Stimulated activated memory B cell treated with anti-CD40 and anti-IgM and Interleukin-4, amounts not matched to agents 10 μg/mL and 1 μg/mL and 100 μg/mL, for 72 hours (primary cell): ENCODE results near the gene RAB17.
A peak's percentile ranks its signal among the peaks of the same experiment; 100 is the strongest.

ENCODE experiments used
- ATAC-seq: fragments of 150-1000 bp; cut with Tn5 transposase; 2 replicates; pipeline ENCODE4 v1.10.0; 2021
- H3K27ac Mint-ChIP-seq: one replicate; pipeline ENCODE4 v1.8.0; 2022; ENCODE audit warnings: mild to moderate bottlenecking, mixed read lengths
- H3K27me3 Mint-ChIP-seq: one replicate; pipeline ENCODE4 v1.8.0; 2022; ENCODE audit warnings: mixed read lengths
- H3K36me3 Mint-ChIP-seq: one replicate; pipeline ENCODE4 v1.8.0; 2022; ENCODE audit warnings: mixed read lengths
- H3K4me1 Mint-ChIP-seq: one replicate; pipeline ENCODE4 v1.8.0; 2022; ENCODE audit warnings: mixed read lengths
- H3K4me3 Mint-ChIP-seq: one replicate; pipeline ENCODE4 v1.8.0; 2022; ENCODE audit warnings: mild to moderate bottlenecking, moderate library complexity, mixed read lengths
- H3K9me3 Mint-ChIP-seq: one replicate; pipeline ENCODE4 v1.8.0; 2022; ENCODE audit warnings: mixed read lengths

The RAB17 gene

DNA sequence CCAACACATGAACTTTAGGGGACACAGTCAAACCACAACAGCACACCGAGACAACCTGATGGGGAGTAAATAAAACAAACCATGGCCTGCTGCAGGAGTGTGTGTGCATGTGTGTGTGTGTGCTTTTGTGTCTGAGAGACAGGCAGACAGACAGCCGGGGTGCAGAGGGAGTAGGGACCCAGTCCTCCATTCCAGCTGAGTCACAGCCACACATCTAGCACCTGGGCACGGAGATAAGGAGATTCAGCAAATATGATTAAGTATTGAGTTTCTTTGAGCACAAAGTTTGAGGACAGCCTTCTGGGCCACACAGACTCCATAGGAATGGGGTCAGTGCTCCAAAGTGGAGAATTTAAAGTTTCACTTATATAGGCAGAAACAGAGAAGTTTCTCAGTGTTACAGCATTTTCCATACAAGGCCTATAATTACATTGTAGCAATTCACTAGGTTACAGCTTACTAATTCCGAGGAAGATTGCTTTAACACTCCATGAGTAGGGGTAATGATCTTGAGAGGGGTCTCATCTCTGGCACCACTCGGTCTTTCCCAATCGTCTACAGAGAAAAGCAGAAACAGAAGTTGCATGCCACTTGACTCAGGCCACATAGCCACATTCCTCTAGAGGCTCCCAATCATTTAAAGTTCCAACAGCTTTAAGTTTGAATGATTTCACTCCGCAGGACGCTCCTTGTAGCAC is 55.0 kb downstream of the RAB17 start:
- peaks cover 12% of the 10 kb centered on the region for H3K4me1 Mint-ChIP-seq
- H3K9me3 Mint-ChIP-seq = no peaks in the 10 kb centered on the region
- peaks cover 28% of the 10 kb centered on the region for H3K27me3 Mint-ChIP-seq
- H3K27ac Mint-ChIP-seq = no peak overlapping the region
- H3K36me3 Mint-ChIP-seq = no peaks in the 10 kb centered on the region
- no peak overlapping the region for H3K4me3 Mint-ChIP-seq
- no peak for ATAC-seq

DNA sequence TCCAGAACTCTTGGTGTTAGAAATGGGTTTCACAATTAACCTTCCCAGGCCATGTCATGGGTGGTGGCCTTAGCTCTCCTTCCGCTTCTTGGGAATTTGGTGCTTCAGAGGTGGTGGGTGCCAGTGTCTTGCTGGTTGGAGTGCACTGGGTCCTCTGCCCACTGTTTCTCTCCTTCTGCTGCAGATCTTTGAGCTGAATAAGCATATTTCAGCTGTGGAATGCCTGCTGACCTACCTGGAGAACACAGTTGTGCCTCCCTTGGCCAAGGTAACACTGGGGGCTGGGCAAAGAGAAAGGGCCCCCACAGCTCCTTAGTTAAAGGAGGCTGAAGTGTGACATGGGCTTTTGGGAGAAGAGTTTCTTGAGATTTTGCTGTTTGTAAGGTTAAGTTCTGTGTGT is 56.2 kb downstream of the RAB17 start:
- Mint-ChIP-seq H3K9me3 (no peaks in the 10 kb centered on the region), H3K4me1 (peaks cover 24% of the 10 kb centered on the region), H3K36me3 (no peaks in the 10 kb centered on the region), H3K4me3 (no peak overlapping the region), H3K27me3 (peaks cover 16% of the 10 kb centered on the region), H3K27ac (no peak overlapping the region)
- ATAC-seq = no peak

DNA sequence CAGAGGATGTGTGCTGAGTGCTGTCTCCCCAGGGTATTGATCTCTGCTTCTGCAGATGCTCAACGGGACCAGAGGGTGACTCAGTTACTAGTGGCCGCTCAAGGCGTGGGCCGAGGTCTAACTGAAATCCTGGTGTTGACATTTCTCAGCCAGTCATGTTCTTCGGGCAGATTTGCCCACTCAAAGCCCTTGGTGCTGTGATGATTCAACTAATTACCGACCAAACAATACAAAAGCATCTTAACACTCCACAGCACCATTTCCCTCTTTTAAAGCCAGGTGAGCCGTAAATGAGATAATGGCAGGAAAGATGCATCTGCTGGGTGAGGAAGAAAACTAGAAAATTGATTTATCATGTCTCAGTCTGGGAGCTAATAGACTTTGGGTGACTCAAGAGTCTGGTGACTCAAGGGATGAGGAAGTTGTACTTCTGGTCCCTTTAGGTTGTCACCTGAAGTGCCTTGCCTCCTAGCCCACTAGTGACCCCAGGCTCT is 56.8 kb downstream of the RAB17 start:
- Mint-ChIP-seq H3K4me1 (peaks cover 27% of the 10 kb centered on the region), H3K27me3 (peaks cover 11% of the 10 kb centered on the region), H3K9me3 (no peaks in the 10 kb centered on the region), H3K27ac (no peak overlapping the region), H3K4me3 (no peak overlapping the region), H3K36me3 (no peaks in the 10 kb centered on the region)
- ATAC-seq = peak; percentile 54

DNA sequence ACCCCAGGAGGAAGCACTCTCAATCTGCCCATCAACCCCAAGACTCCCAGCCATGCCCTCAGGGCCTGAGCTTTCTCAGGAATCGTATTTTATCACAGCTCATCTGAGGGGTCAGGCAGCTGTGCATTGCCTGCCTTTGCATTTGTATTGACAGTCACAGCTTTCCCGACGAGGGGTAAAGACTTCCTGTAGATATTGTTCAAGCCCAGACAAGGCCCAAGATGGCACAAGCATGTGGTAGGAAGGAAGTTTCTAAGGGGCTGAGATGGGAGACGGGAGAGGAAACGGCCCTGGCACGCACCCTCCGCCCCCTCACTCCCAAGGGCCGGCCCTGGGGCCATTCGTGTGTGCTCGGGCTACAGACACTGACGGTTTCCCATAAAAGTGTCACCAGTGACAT is 58.4 kb downstream of the RAB17 start:
- peaks cover 27% of the 10 kb centered on the region for H3K4me1 Mint-ChIP-seq
- H3K27me3 Mint-ChIP-seq = no peaks in the 10 kb centered on the region
- no peak for ATAC-seq
- H3K27ac Mint-ChIP-seq = no peak overlapping the region
- no peaks in the 10 kb centered on the region for H3K36me3 Mint-ChIP-seq
- no peaks in the 10 kb centered on the region for H3K9me3 Mint-ChIP-seq
- no peak overlapping the region for H3K4me3 Mint-ChIP-seq

DNA sequence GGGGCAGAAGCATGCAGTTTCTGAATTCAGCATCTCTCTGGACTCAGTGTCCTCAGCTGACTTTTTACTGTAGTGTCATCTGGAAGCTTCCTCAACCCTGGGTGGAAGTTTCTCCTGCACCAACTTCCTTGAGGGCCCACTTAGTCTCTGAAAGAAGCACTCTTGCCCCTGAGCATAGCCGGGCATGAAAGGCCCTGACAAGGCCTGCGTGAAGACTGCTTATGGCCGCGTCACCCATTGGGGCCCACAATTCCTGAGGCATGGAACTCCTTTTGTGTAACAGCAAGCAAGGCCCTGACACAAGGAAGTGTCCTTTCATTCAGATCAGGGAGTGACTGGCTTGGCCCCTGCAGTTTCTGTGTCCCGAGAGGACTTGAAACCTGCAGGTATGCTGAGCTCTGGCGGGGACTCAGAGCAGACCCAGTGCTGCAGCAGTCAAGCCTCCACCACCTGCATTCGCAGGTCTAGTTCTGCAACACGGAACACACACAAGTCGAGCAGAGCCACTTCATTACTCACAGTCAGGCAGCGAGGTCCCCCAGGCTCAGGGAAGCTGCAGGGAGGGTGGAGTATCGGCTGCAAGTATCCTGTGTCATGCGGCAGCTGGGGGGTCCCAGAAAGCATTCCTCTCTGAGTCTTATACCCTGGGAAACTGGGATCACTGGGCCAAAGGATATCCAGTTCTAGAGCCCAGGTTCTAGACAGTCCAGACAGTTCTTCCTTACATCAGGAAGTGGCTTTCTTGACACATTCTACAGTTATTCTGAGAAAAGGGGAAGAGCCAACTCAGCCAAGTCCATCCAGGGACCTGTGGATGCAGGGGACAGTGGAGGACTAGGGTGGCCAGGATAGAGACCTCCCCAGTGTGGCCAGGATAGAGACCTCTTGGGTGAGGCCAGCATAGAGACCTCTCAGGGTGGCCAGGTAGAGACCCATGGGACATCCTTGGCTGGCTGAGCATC is 59.8 kb downstream of the RAB17 start:
- H3K36me3 Mint-ChIP-seq = no peaks in the 10 kb centered on the region
- H3K27me3 Mint-ChIP-seq = no peaks in the 10 kb centered on the region
- no peak overlapping the region for H3K27ac Mint-ChIP-seq
- H3K9me3 Mint-ChIP-seq = no peaks in the 10 kb centered on the region
- peaks cover 27% of the 10 kb centered on the region for H3K4me1 Mint-ChIP-seq
- H3K4me3 Mint-ChIP-seq = no peak overlapping the region
- ATAC-seq = peak; percentile 27

DNA sequence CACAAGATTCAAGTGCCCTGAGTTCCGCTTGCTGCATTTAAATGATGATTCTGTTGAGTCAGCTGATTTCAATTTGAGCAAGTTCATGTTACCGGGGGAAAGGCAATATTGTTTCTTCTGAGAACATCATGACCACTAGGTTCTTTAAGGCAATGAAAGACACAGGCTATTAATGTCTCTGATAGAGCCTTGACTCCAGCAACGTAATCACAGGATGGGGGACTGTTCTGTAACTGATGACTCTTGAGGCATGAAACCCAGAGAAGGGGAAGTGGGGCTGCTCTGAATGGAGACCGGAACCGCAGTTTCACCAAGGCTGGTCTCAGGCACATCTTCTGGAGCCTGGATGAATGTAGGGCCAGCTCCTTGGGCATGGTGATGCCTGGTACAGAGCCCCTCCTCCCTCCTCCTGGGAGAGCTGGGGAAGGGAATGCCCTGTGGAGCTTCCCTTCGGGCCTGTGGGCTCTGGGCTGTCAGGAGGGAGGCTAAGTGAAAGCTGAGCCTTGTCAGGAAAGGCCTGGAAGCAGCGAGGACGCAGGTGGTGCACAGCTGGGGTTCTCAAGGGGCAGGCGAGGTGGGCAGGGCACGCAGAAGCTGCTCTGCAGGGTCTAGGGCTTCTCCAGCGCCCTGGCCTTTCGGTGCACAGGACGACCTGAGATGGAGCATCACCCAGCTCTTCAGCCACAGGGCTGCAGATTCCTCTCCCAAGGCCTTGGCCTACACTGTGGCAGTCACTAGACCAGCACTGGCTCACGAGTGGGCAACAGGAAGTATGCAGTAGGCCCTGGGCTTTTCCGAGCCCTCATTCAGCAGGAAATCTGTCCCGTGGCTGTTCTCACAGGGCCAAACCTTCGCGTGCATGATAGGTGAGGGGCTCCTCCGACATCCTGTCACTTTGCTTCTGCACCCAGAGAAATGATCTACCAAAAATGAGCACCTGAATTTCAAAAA is 60.8 kb downstream of the RAB17 start:
- Mint-ChIP-seq H3K4me3 (no peak overlapping the region), H3K27me3 (no peaks in the 10 kb centered on the region), H3K9me3 (no peaks in the 10 kb centered on the region), H3K4me1 (peaks cover 27% of the 10 kb centered on the region), H3K36me3 (no peaks in the 10 kb centered on the region), H3K27ac (peak overlapping the region; percentile 27)
- peak; percentile 91 for ATAC-seq

DNA sequence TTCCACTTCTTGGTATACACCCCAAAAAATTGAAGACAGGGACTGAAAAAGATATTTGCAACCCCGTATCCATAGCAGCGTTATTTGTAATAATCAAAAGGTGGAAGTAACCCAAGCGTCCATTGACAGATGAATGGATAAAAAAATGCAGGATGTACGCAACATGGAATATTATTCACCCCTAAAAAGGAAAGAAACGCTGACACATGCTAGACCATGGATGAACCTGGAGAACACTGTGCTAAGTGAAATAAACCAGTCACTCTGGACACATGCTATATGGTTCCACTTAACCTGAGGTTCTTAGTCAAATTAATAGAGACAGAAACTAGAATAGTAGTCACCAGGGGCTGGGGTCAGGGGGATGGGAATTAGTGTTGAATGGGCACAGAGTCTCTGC is 62.8 kb downstream of the RAB17 start:
- ATAC-seq = no peak
- no peaks in the 10 kb centered on the region for H3K36me3 Mint-ChIP-seq
- peaks cover 21% of the 10 kb centered on the region for H3K4me1 Mint-ChIP-seq
- no peaks in the 10 kb centered on the region for H3K9me3 Mint-ChIP-seq
- H3K4me3 Mint-ChIP-seq = no peak overlapping the region
- H3K27me3 Mint-ChIP-seq = no peaks in the 10 kb centered on the region
- no peak overlapping the region for H3K27ac Mint-ChIP-seq

DNA sequence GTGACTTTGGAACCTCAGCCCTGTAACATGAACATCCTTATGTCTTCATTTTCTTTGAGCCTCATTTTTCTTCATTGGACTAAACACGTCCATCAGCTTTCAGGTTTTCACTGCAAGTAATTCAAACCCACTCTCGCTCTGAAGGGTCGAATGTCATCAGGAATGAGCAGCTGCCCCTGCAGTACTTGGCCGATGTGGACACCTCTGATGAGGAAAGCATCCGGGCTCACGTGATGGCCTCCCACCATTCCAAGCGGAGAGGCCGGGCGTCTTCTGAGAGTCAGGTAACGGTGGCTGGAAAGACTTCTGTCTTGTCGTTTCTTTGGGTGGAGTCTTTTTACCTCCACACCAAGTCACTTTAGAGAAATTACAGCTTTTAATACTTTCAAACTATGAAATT is 63.3 kb downstream of the RAB17 start:
- Mint-ChIP-seq H3K27ac (no peak overlapping the region), H3K36me3 (no peaks in the 10 kb centered on the region), H3K4me1 (peaks cover 21% of the 10 kb centered on the region), H3K4me3 (no peak overlapping the region), H3K27me3 (no peaks in the 10 kb centered on the region), H3K9me3 (no peaks in the 10 kb centered on the region)
- ATAC-seq = no peak

DNA sequence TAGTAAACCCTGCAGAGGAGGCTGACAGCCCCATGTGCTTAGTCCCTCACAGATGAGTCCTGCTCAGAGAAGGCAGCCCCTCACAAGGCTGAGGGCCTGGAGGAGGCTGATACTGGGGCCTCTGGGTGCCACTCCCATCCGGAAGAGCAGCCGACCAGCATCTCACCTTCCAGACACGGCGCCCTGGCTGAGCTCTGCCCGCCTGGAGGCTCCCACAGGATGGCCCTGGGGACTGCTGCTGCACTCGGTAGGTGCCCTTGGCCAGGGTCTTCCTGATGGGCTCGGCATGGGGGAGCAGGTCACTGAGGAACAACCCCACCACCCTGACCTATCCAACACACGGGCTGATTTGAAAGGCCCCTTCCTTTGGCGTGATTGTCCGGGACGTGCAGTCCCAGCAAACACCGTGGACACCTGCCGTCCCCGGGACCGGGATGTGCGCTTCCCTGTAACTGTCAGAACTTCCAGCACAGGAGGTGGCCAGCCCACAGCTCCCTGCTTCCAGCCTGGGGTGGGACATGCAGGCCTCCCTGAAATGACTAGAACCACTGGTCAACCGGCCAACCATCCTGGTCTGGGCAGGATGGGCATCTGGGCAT is 64.9 kb downstream of the RAB17 start:
- H3K36me3 Mint-ChIP-seq = no peaks in the 10 kb centered on the region
- ATAC-seq = no peak
- no peak overlapping the region for H3K27ac Mint-ChIP-seq

DNA sequence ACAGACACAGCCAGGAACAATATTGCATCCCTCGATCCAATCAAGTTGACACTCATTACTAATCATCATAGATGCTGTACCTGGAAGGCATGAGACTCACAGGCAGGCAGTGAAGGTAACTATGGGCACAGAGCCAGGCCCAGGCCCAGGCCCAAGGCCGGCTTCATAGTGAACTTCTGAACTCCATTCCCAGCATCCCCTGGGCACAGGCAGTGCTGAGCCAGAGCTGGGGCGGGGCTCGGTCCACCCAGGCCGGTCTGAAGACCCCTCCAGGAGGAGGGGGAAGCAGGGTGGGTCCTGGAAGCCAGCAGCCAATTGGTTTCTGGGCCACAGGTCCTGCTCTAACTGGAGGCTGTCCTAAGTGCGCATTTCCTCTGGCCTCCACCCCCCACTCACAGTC is 65.9 kb downstream of the RAB17 start:
- no peaks in the 10 kb centered on the region for H3K27me3 Mint-ChIP-seq
- no peak for ATAC-seq
- no peak overlapping the region for H3K4me3 Mint-ChIP-seq

More for the DNA sequence above, 64.9 kb downstream of the RAB17 start:
- H3K4me3 Mint-ChIP-seq = no peak overlapping the region
- no peaks in the 10 kb centered on the region for H3K27me3 Mint-ChIP-seq
- H3K4me1 Mint-ChIP-seq = peaks cover 16% of the 10 kb centered on the region
- no peaks in the 10 kb centered on the region for H3K9me3 Mint-ChIP-seq

More for the DNA sequence above, 65.9 kb downstream of the RAB17 start:
- H3K27ac Mint-ChIP-seq = no peak overlapping the region
- H3K4me1 Mint-ChIP-seq = peaks cover 6% of the 10 kb centered on the region
- no peaks in the 10 kb centered on the region for H3K36me3 Mint-ChIP-seq
- H3K9me3 Mint-ChIP-seq = no peaks in the 10 kb centered on the region
